SK-N-SH (cell line): ENCODE measurements around the gene ANKUB1. TPM values are rescaled to one million over a fixed set of nuclear protein-coding genes. Genes with fewer than 3 reads are reported as not detected.

Experiments used
- CTCF ChIA-PET: fragments of 300-600, 350-600 bp; formaldehyde crosslinking; extraction: SDS; loops from one replicate; lab custom pipeline; 2021; lab: Yijun Ruan, JAX
- POLR2A ChIA-PET: fragments of 350-600 bp; sonication (Branson Sonifier 250); formaldehyde crosslinking; extraction: SDS; loops from one replicate; lab custom pipeline; 2020; ENCODE audit warnings: antibody characterized with exemption, inconsistent platforms; lab: Yijun Ruan, JAX
- DNase-seq: peaks from one replicate; pipeline ENCODE4 v3.0.0; 2012
- H2AFZ ChIP-seq: fragments of 200-600 bp; sonication (generic); 2 replicates; pipeline ENCODE4 v1.8.1; 2016; ENCODE audit warnings: antibody characterized with exemption, mild to moderate bottlenecking, low read depth
- H3F3A ChIP-seq: fragments of 200-600 bp; sonication (generic); replicated peaks from 2 replicates; pipeline ENCODE3; 2016; ENCODE audit warnings: antibody characterized with exemption, mild to moderate bottlenecking; ENCODE audit not compliant: insufficient read depth
- H3K27ac ChIP-seq, 2 experiments: fragments of 200-500 bp in 1 of 2; fragments of 200-600 bp in 1 of 2; sonication (Bioruptor generic) in 1 of 2; sonication (generic), shearing (Covaris generic) in 1 of 2; 2 replicates each; pipeline versions ENCODE4 v1.5.1 to v1.6.1; 2014 to 2016; ENCODE audit warnings: low read depth in 2 of 2, inconsistent platforms in 1 of 2, low read length in 1 of 2, mild to moderate bottlenecking in 1 of 2, mixed read lengths in 1 of 2
- H3K27me3 ChIP-seq: fragments of 200-600 bp; sonication (generic), shearing (Covaris generic); 2 replicates; pipeline ENCODE4 v1.6.1; 2016; ENCODE audit warnings: mixed run types; ENCODE audit not compliant: insufficient read depth
- H3K36me3 ChIP-seq, 2 experiments: fragments of 200-500 bp in 1 of 2; fragments of 200-600 bp in 1 of 2; sonication (Bioruptor generic) in 1 of 2; sonication (generic) in 1 of 2; replicated peaks in 1 of 2; 2 replicates each; pipeline versions ENCODE3 to v1.5.1; 2014 to 2016; ENCODE audit warnings: low read length in 1 of 2, mild to moderate bottlenecking in 1 of 2; ENCODE audit not compliant: insufficient read depth in 2 of 2, control insufficient read depth in 1 of 2
- H3K4me1 ChIP-seq, 2 experiments: fragments of 200-500 bp in 1 of 2; fragments of 200-600 bp in 1 of 2; sonication (Bioruptor generic) in 1 of 2; sonication (generic), shearing (Covaris generic) in 1 of 2; 2 replicates each; pipeline versions ENCODE4 v1.5.1 to v1.6.1; 2014 to 2016; ENCODE audit warnings: low read depth in 1 of 2, low read length in 1 of 2, mixed run types in 1 of 2; ENCODE audit not compliant: insufficient read depth in 2 of 2, control insufficient read depth in 1 of 2
- H3K4me2 ChIP-seq: fragments of 200-600 bp; sonication (generic), shearing (Covaris generic); 2 replicates; pipeline ENCODE4 v1.6.1; 2017; ENCODE audit warnings: mixed run types
- H3K4me3 ChIP-seq, 2 experiments: fragments of 200-500 bp in 1 of 2; fragments of 200-600 bp in 1 of 2; sonication (Bioruptor generic) in 1 of 2; sonication (generic), shearing (Covaris generic) in 1 of 2; 2 replicates each; pipeline versions ENCODE4 v1.5.1 to v1.8.1; 2014 to 2016; ENCODE audit warnings: low read depth in 2 of 2, inconsistent platforms in 1 of 2, low read length in 1 of 2, mild to moderate bottlenecking in 1 of 2, mixed read lengths in 1 of 2, moderate library complexity in 1 of 2
- H3K79me2 ChIP-seq: fragments of 200-600 bp; sonication (generic); 2 replicates; pipeline ENCODE4 v1.8.1; 2017; ENCODE audit warnings: mild to moderate bottlenecking; ENCODE audit not compliant: insufficient read depth
- H3K9ac ChIP-seq: fragments of 200-600 bp; sonication (generic); 2 replicates; pipeline ENCODE4 v1.6.1; 2017; ENCODE audit warnings: mixed run types
- H3K9me2 ChIP-seq: fragments of 200-600 bp; sonication (generic); 2 replicates; pipeline ENCODE4 v1.6.1; 2017; ENCODE audit warnings: mixed run types
- H3K9me3 ChIP-seq: fragments of 200-600 bp; sonication (generic); 2 replicates; pipeline ENCODE4 v1.6.1; 2017; ENCODE audit warnings: mixed run types, mild to moderate bottlenecking, moderate library complexity
- H4K20me1 ChIP-seq: fragments of 200-600 bp; sonication (generic); 2 replicates; pipeline ENCODE4 v1.6.1; 2017; ENCODE audit warnings: mild to moderate bottlenecking, mixed run types; ENCODE audit not compliant: insufficient read depth
- ELF1 ChIP-seq: IDR thresholded peaks from 2 replicates; pipeline ENCODE4 v1.4.0; 2012
- EZH2phosphoT487 ChIP-seq: fragments of 200-600 bp; sonication (generic); IDR thresholded peaks from 2 replicates; pipeline ENCODE4 v1.6.1; 2017; ENCODE audit warnings: low read depth, mixed run types, mild to moderate bottlenecking, antibody characterized with exemption, moderate library complexity, borderline replicate concordance
- FOSL2 ChIP-seq: IDR thresholded peaks from 2 replicates; pipeline ENCODE4 v1.4.0; 2012; ENCODE audit warnings: low read depth, mild to moderate bottlenecking, moderate library complexity, borderline replicate concordance
- FOXJ3 ChIP-seq: sonication (generic); formaldehyde crosslinking; IDR thresholded peaks from 2 replicates; pipeline ENCODE4 v1.5.1; 2020; ENCODE audit warnings: mild to moderate bottlenecking, missing genetic modification reagents
- FOXM1 ChIP-seq: IDR thresholded peaks from 2 replicates; pipeline ENCODE4 v1.4.0; 2012; ENCODE audit warnings: low read depth, mild to moderate bottlenecking
- GATA2 ChIP-seq: sonication (generic); formaldehyde crosslinking; IDR thresholded peaks from 2 replicates; pipeline ENCODE4 v1.5.0; 2020; ENCODE audit warnings: mild to moderate bottlenecking, missing genetic modification reagents
- JUND ChIP-seq: IDR thresholded peaks from 2 replicates; pipeline ENCODE4 v1.4.0; 2012
- MEF2A ChIP-seq: IDR thresholded peaks from 2 replicates; pipeline ENCODE4 v1.4.0; 2012; ENCODE audit warnings: low read depth, borderline replicate concordance
- MXI1 ChIP-seq: IDR thresholded peaks from 2 replicates; pipeline ENCODE4 v1.6.1; 2012; ENCODE audit warnings: mild to moderate bottlenecking, low read depth, low read length, improper control_type of control experiment
- NFIC ChIP-seq: IDR thresholded peaks from 2 replicates; pipeline ENCODE4 v1.4.0; 2012; ENCODE audit warnings: borderline replicate concordance
- NRF1 ChIP-seq: IDR thresholded peaks from 2 replicates; pipeline ENCODE4 v1.6.1; 2012; ENCODE audit warnings: low read depth, mild to moderate bottlenecking, low read length
- RAD21 ChIP-seq: IDR thresholded peaks from 2 replicates; pipeline ENCODE4 v1.6.1; 2012; ENCODE audit warnings: mild to moderate bottlenecking, low read length
- RCOR1 ChIP-seq: fragments of 150-350 bp; IDR thresholded peaks from 2 replicates; pipeline ENCODE4 v1.6.1; 2017; ENCODE audit warnings: antibody characterized with exemption, low read length
- RFX5 ChIP-seq: IDR thresholded peaks from 2 replicates; pipeline ENCODE4 v1.6.1; 2012; ENCODE audit warnings: mild to moderate bottlenecking, improper control_type of control experiment, low read length
- RXRA ChIP-seq: IDR thresholded peaks from 2 replicates; pipeline ENCODE4 v1.4.0; 2012; ENCODE audit warnings: low read depth, mild to moderate bottlenecking, borderline replicate concordance
- SIN3A ChIP-seq: IDR thresholded peaks from 2 replicates; pipeline ENCODE4 v1.6.1; 2012; ENCODE audit warnings: low read depth, mild to moderate bottlenecking, low read length, moderate library complexity, borderline replicate concordance
- TAF1 ChIP-seq: IDR thresholded peaks from 2 replicates; pipeline ENCODE4 v1.6.1; 2012; ENCODE audit warnings: low read depth, mild to moderate bottlenecking, low read length, moderate library complexity, borderline replicate concordance
- TEAD4 ChIP-seq: IDR thresholded peaks from 2 replicates; pipeline ENCODE4 v1.4.0; 2012; ENCODE audit warnings: mild to moderate bottlenecking, borderline replicate concordance; ENCODE audit not compliant: insufficient read depth
- WGBS: methylation state at CpG from one replicate; pipeline ENCODE4 v1.1.6; 2017; ENCODE audit warnings: low lambda C conversion rate; 5-methylcytosine and 5-hydroxymethylcytosine counted together
- polyA plus RNA-seq, 3 experiments: library from polyadenylated mRNA; depleted of rRNA; stranded (reverse); fragments of >200 nt; gene quantifications; 2 replicates each; pipeline ENCODE4 v1.2.3, GENCODE V29; 2012
- TF ChIP-seq, protein P1 (sequence below): IDR thresholded peaks from 2 replicates; pipeline ENCODE4; 2012
- TF ChIP-seq, protein P2 (sequence below): IDR thresholded peaks from 2 replicates; pipeline ENCODE4 v1.4.0; 2012; ENCODE audit warnings: low read depth, borderline replicate concordance
- TF ChIP-seq, protein P3 (sequence below): IDR thresholded peaks from 2 replicates; pipeline ENCODE4 v1.6.1; 2012; ENCODE audit warnings: mild to moderate bottlenecking, low read depth, low read length, moderate library complexity
- TF ChIP-seq, protein P4 (sequence below): IDR thresholded peaks from 2 replicates; pipeline ENCODE4 v1.4.0; 2012; ENCODE audit warnings: low read depth

Gene ANKUB1
- polyA plus RNA-seq, 1 of the 3 experiments (the other 2 are of a cell fraction), result not detected

DNA sequence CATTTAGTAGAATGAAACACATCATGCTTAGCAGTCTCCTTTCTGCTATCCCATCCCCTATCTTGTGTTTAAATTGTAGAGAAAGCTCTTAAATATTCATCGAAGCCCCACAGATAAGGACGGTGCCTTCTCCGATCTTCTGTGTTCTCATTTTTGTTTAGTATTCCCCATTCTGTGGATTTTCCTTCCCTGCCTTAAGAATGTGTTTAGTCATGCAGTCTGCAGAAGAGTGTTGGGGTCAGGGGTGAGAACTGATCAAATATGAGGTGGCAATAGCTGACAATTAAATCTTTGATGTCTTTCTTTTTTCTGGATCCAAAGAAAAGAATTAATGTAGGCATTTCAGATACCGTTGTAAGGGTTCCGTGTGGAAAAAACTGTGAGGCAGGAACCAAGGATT, 9.3 kb upstream of the ANKUB1 start:
- TF ChIP-seq FOXJ3 (CRISPR knock-in tag) (no peak), FOSL2 (no peak), GATA2 (CRISPR knock-in tag) (no peak), RFX5 (no peak), NFIC (no peak), MXI1 (no peak), MEF2A (no peak), TAF1 (no peak), RCOR1 (no peak), RAD21 (no peak), JUND (no peak), NRF1 (no peak)
- TF ChIP-seq, protein P1, sequence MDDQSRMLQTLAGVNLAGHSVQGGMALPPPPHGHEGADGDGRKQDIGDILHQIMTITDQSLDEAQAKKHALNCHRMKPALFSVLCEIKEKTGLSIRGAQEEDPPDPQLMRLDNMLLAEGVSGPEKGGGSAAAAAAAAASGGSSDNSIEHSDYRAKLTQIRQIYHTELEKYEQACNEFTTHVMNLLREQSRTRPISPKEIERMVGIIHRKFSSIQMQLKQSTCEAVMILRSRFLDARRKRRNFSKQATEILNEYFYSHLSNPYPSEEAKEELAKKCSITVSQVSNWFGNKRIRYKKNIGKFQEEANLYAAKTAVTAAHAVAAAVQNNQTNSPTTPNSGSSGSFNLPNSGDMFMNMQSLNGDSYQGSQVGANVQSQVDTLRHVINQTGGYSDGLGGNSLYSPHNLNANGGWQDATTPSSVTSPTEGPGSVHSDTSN, result no peak
- TF ChIP-seq, all 33 proteins: peak for 0
- Histone ChIP-seq H3F3A (peaks cover 7% of the 10 kb centered on the region), H3K9me2 (no peaks in the 10 kb centered on the region), H3K4me2 (no peak overlapping the region), H3K9ac (no peak overlapping the region), H3K27me3 (no peaks in the 10 kb centered on the region), H4K20me1 (no peaks in the 10 kb centered on the region), H3K9me3 (no peaks in the 10 kb centered on the region), H3K4me3 (no peak overlapping the region), H3K27ac (no peak overlapping the region), H3K4me1 (peaks cover 0 to 5% of the 10 kb centered on the region in 2 experiments; a peak in 1 of 4 replicates), H2AFZ (peak overlapping the region; percentile 67; the same call in 1 of the 2 replicates), H3K79me2 (no peaks in the 10 kb centered on the region), H3K36me3 (no peaks in the 10 kb centered on the region)
- ChIA-PET POLR2A (no interaction called here), CTCF (no interaction called here)
- WGBS, result 64% methylated on average over 5 of the region's 5 CpGs
- no peak for DNase-seq

DNA sequence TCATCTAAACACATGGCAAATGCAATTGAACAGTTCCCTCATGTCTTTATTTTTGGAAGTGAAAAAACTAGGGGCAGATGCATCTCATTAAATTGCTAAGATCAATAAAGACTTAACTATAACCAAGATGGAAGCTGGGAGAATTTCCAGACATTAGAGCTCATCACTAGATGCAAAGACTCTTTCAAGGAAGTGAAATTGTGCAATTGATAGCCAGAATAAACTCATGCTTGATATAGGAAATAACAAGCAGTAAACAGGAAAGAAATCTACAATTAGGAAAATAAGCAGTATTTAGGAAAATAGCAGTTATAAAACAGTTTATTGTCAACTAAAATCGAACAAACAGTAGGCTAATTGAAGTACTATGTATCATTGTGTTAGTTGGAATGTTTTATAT, 8.8 kb upstream of the ANKUB1 start:
- no peak overlapping the region for H3K27ac ChIP-seq
- H4K20me1 ChIP-seq, result no peaks in the 10 kb centered on the region
- no peak overlapping the region for H3K4me3 ChIP-seq
- H3K4me1 ChIP-seq, result 0 out of 4 replicates have a peak, but pooled peaks cover 0 to under 1% of the 10 kb centered on the region in 2 experiments
- 35% methylated on average over 1 of the region's 1 CpG for WGBS
- H3F3A ChIP-seq, result peaks cover 3% of the 10 kb centered on the region
- H3K9ac ChIP-seq, result no peak overlapping the region
- H3K27me3 ChIP-seq, result no peaks in the 10 kb centered on the region
- no peaks in the 10 kb centered on the region for H3K9me2 ChIP-seq
- ChIA-PET CTCF (no interaction called here), POLR2A (no interaction called here)
- no peaks in the 10 kb centered on the region for H3K36me3 ChIP-seq
- no peak overlapping the region for H3K4me2 ChIP-seq
- no peak for DNase-seq
- H3K79me2 ChIP-seq, result no peaks in the 10 kb centered on the region
- no peak overlapping the region for H2AFZ ChIP-seq
- no peaks in the 10 kb centered on the region for H3K9me3 ChIP-seq
- TF ChIP-seq SIN3A (no peak), JUND (no peak), NFIC (no peak), EZH2phosphoT487 (no peak), RCOR1 (no peak), NRF1 (no peak), TEAD4 (no peak), RXRA (no peak), MEF2A (no peak), FOXM1 (no peak), ELF1 (no peak)
- TF ChIP-seq, protein P1, result no peak
- TF ChIP-seq, protein P2, sequence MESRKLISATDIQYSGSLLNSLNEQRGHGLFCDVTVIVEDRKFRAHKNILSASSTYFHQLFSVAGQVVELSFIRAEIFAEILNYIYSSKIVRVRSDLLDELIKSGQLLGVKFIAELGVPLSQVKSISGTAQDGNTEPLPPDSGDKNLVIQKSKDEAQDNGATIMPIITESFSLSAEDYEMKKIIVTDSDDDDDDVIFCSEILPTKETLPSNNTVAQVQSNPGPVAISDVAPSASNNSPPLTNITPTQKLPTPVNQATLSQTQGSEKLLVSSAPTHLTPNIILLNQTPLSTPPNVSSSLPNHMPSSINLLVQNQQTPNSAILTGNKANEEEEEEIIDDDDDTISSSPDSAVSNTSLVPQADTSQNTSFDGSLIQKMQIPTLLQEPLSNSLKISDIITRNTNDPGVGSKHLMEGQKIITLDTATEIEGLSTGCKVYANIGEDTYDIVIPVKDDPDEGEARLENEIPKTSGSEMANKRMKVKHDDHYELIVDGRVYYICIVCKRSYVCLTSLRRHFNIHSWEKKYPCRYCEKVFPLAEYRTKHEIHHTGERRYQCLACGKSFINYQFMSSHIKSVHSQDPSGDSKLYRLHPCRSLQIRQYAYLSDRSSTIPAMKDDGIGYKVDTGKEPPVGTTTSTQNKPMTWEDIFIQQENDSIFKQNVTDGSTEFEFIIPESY, result no peak
- TF ChIP-seq, protein P3, sequence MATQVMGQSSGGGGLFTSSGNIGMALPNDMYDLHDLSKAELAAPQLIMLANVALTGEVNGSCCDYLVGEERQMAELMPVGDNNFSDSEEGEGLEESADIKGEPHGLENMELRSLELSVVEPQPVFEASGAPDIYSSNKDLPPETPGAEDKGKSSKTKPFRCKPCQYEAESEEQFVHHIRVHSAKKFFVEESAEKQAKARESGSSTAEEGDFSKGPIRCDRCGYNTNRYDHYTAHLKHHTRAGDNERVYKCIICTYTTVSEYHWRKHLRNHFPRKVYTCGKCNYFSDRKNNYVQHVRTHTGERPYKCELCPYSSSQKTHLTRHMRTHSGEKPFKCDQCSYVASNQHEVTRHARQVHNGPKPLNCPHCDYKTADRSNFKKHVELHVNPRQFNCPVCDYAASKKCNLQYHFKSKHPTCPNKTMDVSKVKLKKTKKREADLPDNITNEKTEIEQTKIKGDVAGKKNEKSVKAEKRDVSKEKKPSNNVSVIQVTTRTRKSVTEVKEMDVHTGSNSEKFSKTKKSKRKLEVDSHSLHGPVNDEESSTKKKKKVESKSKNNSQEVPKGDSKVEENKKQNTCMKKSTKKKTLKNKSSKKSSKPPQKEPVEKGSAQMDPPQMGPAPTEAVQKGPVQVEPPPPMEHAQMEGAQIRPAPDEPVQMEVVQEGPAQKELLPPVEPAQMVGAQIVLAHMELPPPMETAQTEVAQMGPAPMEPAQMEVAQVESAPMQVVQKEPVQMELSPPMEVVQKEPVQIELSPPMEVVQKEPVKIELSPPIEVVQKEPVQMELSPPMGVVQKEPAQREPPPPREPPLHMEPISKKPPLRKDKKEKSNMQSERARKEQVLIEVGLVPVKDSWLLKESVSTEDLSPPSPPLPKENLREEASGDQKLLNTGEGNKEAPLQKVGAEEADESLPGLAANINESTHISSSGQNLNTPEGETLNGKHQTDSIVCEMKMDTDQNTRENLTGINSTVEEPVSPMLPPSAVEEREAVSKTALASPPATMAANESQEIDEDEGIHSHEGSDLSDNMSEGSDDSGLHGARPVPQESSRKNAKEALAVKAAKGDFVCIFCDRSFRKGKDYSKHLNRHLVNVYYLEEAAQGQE, result no peak
- TF ChIP-seq, protein P4, sequence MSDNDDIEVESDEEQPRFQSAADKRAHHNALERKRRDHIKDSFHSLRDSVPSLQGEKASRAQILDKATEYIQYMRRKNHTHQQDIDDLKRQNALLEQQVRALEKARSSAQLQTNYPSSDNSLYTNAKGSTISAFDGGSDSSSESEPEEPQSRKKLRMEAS, result no peak
